Measurements from ENCODE around the gene PRDM8. TPM values are rescaled to one million over a fixed set of nuclear protein-coding genes. Genes with fewer than 3 reads are reported as not detected.
"Not testable (repeated sequence)": the region's sequence is repeated elsewhere in the genome, so short reads cannot be mapped to it uniquely, and the experiment has no call there.

The PRDM8 gene
- total RNA-seq, 4 donors from 2014 or later: 0.49 to 1.9 (median 1.1) TPM

GRCh38 chr4:80171251-80171650, 26.1 kb upstream of the PRDM8 start:
- Histone ChIP-seq H3K27ac (no peak overlapping the region), H3K4me1 (peaks cover 4% of the 10 kb centered on the region), H3K4me3 (no peak overlapping the region), H3K9me3 (no peaks in the 10 kb centered on the region), H3K36me3 (no peaks in the 10 kb centered on the region), H3K27me3 (no peaks in the 10 kb centered on the region)
- no peak for TF ChIP-seq CTCF (IDR thresholded peaks at IDR 0.05)
- TF ChIP-seq POLR2AphosphoS5 (IDR thresholded peaks at IDR 0.05): no peak
- TF ChIP-seq POLR2A (IDR thresholded peaks at IDR 0.05): no peak
- TF ChIP-seq EP300 (IDR thresholded peaks at IDR 0.05): no peak
- no peak for DNase-seq (ENCODE audit: low spot score in 2 of 2)
- 62% methylated on average over 1 of the region's 1 CpG for WGBS

- no peaks in the 10 kb centered on the region for H3K9me3 ChIP-seq
- peaks cover 4% of the 10 kb centered on the region for H3K4me1 ChIP-seq
- no peak overlapping the region for H3K4me3 ChIP-seq
- no peak for DNase-seq (ENCODE audit: low spot score in 2 of 2)
- 82% methylated on average over 3 of the region's 3 CpGs for WGBS
- H3K27ac ChIP-seq: no peak overlapping the region
- TF ChIP-seq CTCF (IDR thresholded peaks at IDR 0.05) (no peak), POLR2A (IDR thresholded peaks at IDR 0.05) (no peak), EP300 (IDR thresholded peaks at IDR 0.05) (no peak), POLR2AphosphoS5 (IDR thresholded peaks at IDR 0.05) (no peak)
- H3K27me3 ChIP-seq: no peaks in the 10 kb centered on the region
- H3K36me3 ChIP-seq: no peaks in the 10 kb centered on the region
These were observed 25.6 kb upstream of the PRDM8 start for GRCh38 chr4:80171656-80172055.

GRCh38 chr4:80172203-80172602, 25.1 kb upstream of the PRDM8 start:
- WGBS: 58% methylated on average over 2 of the region's 2 CpGs
- H3K27me3 ChIP-seq: no peaks in the 10 kb centered on the region
- H3K36me3 ChIP-seq: no peaks in the 10 kb centered on the region
- TF ChIP-seq POLR2A (IDR thresholded peaks at IDR 0.05) (no peak), POLR2AphosphoS5 (IDR thresholded peaks at IDR 0.05) (no peak), CTCF (IDR thresholded peaks at IDR 0.05) (no peak), EP300 (IDR thresholded peaks at IDR 0.05) (no peak)
- no peak overlapping the region for H3K27ac ChIP-seq
- no peak overlapping the region for H3K4me3 ChIP-seq
- no peak for DNase-seq (ENCODE audit: low spot score in 2 of 2)
- peaks cover 4% of the 10 kb centered on the region for H3K4me1 ChIP-seq
- no peaks in the 10 kb centered on the region for H3K9me3 ChIP-seq

- Histone ChIP-seq H3K36me3 (no peaks in the 10 kb centered on the region), H3K4me1 (peaks cover 4% of the 10 kb centered on the region), H3K27ac (no peak overlapping the region), H3K9me3 (no peaks in the 10 kb centered on the region), H3K27me3 (no peaks in the 10 kb centered on the region), H3K4me3 (no peak overlapping the region)
- no peak for DNase-seq (ENCODE audit: low spot score in 2 of 2)
- no peak for TF ChIP-seq POLR2AphosphoS5 (IDR thresholded peaks at IDR 0.05)
- no peak for TF ChIP-seq EP300 (IDR thresholded peaks at IDR 0.05)
- no peak for TF ChIP-seq POLR2A (IDR thresholded peaks at IDR 0.05)
- no peak for TF ChIP-seq CTCF (IDR thresholded peaks at IDR 0.05)
These were observed 23.9 kb upstream of the PRDM8 start for GRCh38 chr4:80173401-80173800.

- no peak overlapping the region for H3K4me3 ChIP-seq
- no peaks in the 10 kb centered on the region for H3K36me3 ChIP-seq
- no peak overlapping the region for H3K27ac ChIP-seq
- H3K9me3 ChIP-seq: no peaks in the 10 kb centered on the region
- DNase-seq (ENCODE audit: low spot score in 2 of 2): no peak
- TF ChIP-seq CTCF (IDR thresholded peaks at IDR 0.05) (no peak), POLR2AphosphoS5 (IDR thresholded peaks at IDR 0.05) (no peak), EP300 (IDR thresholded peaks at IDR 0.05) (no peak), POLR2A (IDR thresholded peaks at IDR 0.05) (no peak)
- 61% methylated on average over 2 of the region's 2 CpGs for WGBS
- H3K4me1 ChIP-seq: peaks cover 4% of the 10 kb centered on the region
- no peaks in the 10 kb centered on the region for H3K27me3 ChIP-seq
These were observed 23.5 kb upstream of the PRDM8 start for GRCh38 chr4:80173841-80174240.

- DNase-seq (ENCODE audit: low spot score in 2 of 2); H3K9me3 ChIP-seq; H3K27ac ChIP-seq; H3K4me3 ChIP-seq; H3K4me1 ChIP-seq; H3K36me3 ChIP-seq; H3K27me3 ChIP-seq: not testable (repeated sequence)
These were observed 19.5 kb upstream of the PRDM8 start for GRCh38 chr4:80177793-80178192.
